Fibroblast of mammary gland (primary cell): Measurements from ENCODE around the gene METTL4.
"Not testable (repeated sequence)": the region's sequence is repeated elsewhere in the genome, so short reads cannot be mapped to it uniquely, and the experiment has no call there.

Source experiments
- DNase-seq: peaks from one replicate; pipeline ENCODE4 v3.0.0-alpha.2; 2010; ENCODE audit warnings: low read depth
- H3K4me3 ChIP-seq: 2 replicates; pipeline ENCODE4 v1.5.1; 2011; ENCODE audit warnings: low read depth, mild to moderate bottlenecking, low read length, moderate library complexity; ENCODE audit not compliant: control insufficient read depth
- CTCF ChIP-seq: conservative IDR thresholded peaks from 2 replicates; pipeline ENCODE4 v1.5.1; 2011; ENCODE audit warnings: low read depth, low read length, inconsistent platforms; ENCODE audit not compliant: control insufficient read depth, insufficient read depth

Gene METTL4

GRCh38 chr18:2551425-2551824 is 19.9 kb downstream of the METTL4 start:
- no peak for TF ChIP-seq CTCF
- no peak for DNase-seq
- H3K4me3 ChIP-seq = no peak overlapping the region

GRCh38 chr18:2549462-2549861 is 21.8 kb downstream of the METTL4 start:
- DNase-seq = no peak
- no peak for TF ChIP-seq CTCF
- H3K4me3 ChIP-seq = no peak overlapping the region

- no peak overlapping the region for H3K4me3 ChIP-seq
- DNase-seq = peak; percentile 69
- peak; percentile 52 for TF ChIP-seq CTCF
Measured at GRCh38 chr18:2547477-2548087, 23.7 kb downstream of the METTL4 start.

- no peak for DNase-seq
- TF ChIP-seq CTCF = no peak
- no peak overlapping the region for H3K4me3 ChIP-seq
Measured at GRCh38 chr18:2545155-2545554, 26.1 kb downstream of the METTL4 start.

- DNase-seq = peak; percentile 50
- H3K4me3 ChIP-seq = not testable (repeated sequence)
- peak; percentile 68 for TF ChIP-seq CTCF
Measured at GRCh38 chr18:2541925-2542563, 29.3 kb downstream of the METTL4 start.

GRCh38 chr18:2540575-2540974 is 30.7 kb downstream of the METTL4 start:
- no peak for DNase-seq
- no peak for TF ChIP-seq CTCF
- H3K4me3 ChIP-seq = no peak overlapping the region
